NCI-H2227 (cell line): Measurements from ENCODE around the gene PI3.

Experiments used
- DNase-seq: peaks from one replicate; lab custom pipeline; 2025; ENCODE audit not compliant: unreplicated experiment; lab: John Stamatoyannopoulos, UW

Gene PI3

DNA sequence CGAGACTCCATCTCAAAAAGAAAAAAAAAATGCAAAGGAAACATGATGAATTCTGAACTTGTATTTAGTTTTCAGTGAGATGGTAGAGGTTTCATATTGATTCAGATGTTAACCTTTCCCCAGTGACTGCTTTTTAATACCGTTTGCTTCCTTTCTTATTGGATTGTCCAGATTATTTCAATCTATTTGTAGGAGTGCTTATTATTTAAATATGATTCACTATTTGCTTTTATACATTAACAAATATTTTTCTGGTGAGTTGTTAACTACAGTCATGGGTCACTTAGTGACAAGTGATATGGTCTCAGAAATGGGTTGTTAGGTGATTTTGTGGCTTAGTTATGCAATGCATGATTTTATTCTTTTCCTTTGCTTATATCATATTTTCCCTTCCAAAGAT is 8.4 kb downstream of the PI3 start:
- no peak for DNase-seq

GRCh38 chr20:45187693-45188092 is 13.0 kb downstream of the PI3 start:
- DNase-seq, result no peak

DNA sequence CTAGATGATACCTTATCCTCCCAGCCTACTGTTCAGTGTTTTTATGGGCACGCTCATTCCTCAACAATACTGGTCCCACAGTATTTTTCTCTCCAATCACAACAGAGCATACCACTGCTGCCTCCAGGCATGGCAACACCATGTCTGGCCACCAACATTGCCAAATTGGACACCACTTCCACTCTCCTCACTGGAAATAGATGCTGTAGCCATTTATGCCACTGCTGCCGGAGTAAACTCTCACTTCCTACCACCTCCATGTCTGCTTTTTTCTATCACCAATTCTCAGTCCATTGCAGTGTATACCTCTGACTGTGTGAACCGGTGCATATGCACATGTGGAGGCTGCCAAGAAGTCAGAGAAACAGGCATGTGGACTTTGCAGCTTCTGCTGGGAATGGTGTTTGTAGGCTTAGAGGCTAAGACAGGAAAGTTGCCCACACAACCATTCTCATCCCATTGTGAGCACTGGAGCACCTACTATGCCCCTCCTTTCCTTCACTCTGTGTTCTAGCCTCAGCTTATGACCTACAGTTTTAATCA is 14.4 kb downstream of the PI3 start:
- DNase-seq, result peak; percentile 23

GRCh38 chr20:45189861-45190260 is 15.2 kb downstream of the PI3 start:
- DNase-seq, result no peak

DNA sequence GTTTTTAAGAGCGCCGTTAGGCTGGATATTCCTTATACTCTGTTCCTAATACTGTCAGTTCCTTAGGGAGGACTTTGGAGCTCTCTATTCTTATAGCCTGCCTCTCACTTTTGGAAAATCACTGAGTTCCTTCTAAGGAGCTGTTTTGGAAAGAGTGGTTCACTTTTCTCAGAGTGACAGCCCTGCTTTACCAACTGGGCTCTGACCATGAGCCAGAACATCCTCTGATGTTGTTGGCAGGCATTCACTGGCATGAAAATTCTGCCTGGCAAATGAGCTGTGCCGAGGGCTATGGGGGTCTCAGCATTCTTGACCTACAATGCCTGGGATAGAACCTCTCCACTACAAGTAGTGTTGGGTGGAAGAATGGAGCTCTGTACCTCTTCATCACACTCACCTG is 17.2 kb downstream of the PI3 start:
- DNase-seq, result no peak

DNA sequence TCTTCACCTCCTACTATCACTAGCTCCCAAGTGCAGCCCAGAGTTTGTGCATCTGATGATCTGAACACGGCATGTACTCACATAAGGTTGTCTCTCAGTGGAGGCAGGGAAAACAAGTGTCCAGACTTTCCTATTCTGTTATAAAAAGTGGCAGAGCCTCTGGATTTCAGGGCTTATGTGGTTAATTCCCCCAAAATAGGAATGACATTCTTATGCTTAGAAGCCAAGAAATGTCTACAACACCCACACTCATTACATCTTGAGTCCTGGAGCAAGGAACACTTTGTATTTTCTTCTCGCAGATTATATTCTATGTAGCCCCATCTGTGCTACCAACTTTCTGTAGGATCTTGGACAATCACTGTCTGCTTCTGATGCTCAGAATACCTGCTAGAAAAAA is 18.6 kb downstream of the PI3 start:
- no peak for DNase-seq

- DNase-seq, result no peak
Measured at GRCh38 chr20:45206725-45207124, 32.0 kb downstream of the PI3 start, which contains the start of gene SEMG1. Gene SEMG1, plus strand, starts transcription at chr20:45207033. Its CDS starts 21 bp downstream, at chr20:45207054.

GRCh38 chr20:45209924-45210323 is 35.2 kb downstream of the PI3 start:
- DNase-seq, result no peak

GRCh38 chr20:45211569-45212474 is 37.1 kb downstream of the PI3 start:
- DNase-seq, result no peak

DNA sequence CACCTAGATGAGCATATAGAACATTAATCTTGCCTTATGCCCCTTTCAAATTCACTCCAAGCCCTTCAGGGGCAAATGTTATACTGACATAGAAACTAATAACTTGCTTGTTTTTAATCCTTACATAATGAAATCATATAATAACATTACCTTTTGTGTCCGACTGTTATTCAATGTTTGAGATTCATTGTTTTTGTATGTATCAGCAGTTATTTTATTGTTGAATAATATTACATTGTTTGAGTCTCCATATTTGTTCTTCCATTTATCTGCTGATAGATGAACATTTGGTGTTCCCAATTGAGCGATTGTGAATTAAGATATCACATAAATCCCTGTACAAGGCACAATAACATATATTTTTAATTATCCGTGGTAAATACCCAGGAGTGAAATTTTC is 38.1 kb downstream of the PI3 start:
- no peak for DNase-seq

- DNase-seq, result no peak
Measured at GRCh38 chr20:45218124-45218523, 43.4 kb downstream of the PI3 start.

- no peak for DNase-seq
Measured at GRCh38 chr20:45218636-45219035, 43.9 kb downstream of the PI3 start.

- no peak for DNase-seq
Measured at GRCh38 chr20:45221076-45221475, 46.4 kb downstream of the PI3 start, which contains the start of gene SEMG2. Gene SEMG2, plus strand, starts transcription at chr20:45221373. Its CDS starts 17 bp downstream, at chr20:45221390.

- no peak for DNase-seq
Measured at GRCh38 chr20:45223136-45223535, 48.4 kb downstream of the PI3 start.
